SHP77 treated with DMSO at 0.1 percent for 48 hours (cell line): Measurements from ENCODE around the gene MMADHC.
"Not testable (repeated sequence)": the region's sequence is repeated elsewhere in the genome, so short reads cannot be mapped to it uniquely, and the experiment has no call there.

Source experiments
- DNase-seq: peaks from one replicate; lab custom pipeline; 2025; lab: John Stamatoyannopoulos, UW

MMADHC gene

GRCh38 chr2:149595056-149595963, 7.7 kb upstream of the MMADHC start:
- DNase-seq: no peak

- no peak for DNase-seq
Observed at GRCh38 chr2:149594411-149594810, 6.8 kb upstream of the MMADHC start.

GRCh38 chr2:149587950-149588487, 444 bp upstream of the MMADHC start:
- no peak for DNase-seq

GRCh38 chr2:149586898-149587219, 716 bp downstream of the MMADHC start:
- no peak for DNase-seq

- no peak for DNase-seq
Observed at GRCh38 chr2:149586063-149586462, 1.5 kb downstream of the MMADHC start.

- DNase-seq: no peak
Observed at GRCh38 chr2:149585166-149585885, 2.2 kb downstream of the MMADHC start.

GRCh38 chr2:149579972-149580882, 7.3 kb downstream of the MMADHC start:
- no peak for DNase-seq

- no peak for DNase-seq
Observed at GRCh38 chr2:149577269-149577668, 10.3 kb downstream of the MMADHC start.

- no peak for DNase-seq
Observed at GRCh38 chr2:149575752-149576151, 11.8 kb downstream of the MMADHC start.

- DNase-seq: no peak
Observed at GRCh38 chr2:149575277-149575676, 12.3 kb downstream of the MMADHC start.

GRCh38 chr2:149573760-149574159, 13.8 kb downstream of the MMADHC start:
- no peak for DNase-seq

GRCh38 chr2:149572102-149572953, 15.2 kb downstream of the MMADHC start:
- DNase-seq: no peak

- DNase-seq: no peak
Observed at GRCh38 chr2:149568138-149568537, 19.4 kb downstream of the MMADHC start.

GRCh38 chr2:149566652-149567051, 20.9 kb downstream of the MMADHC start:
- no peak for DNase-seq

- not testable (repeated sequence) for DNase-seq
Observed at GRCh38 chr2:149565625-149566024, 21.9 kb downstream of the MMADHC start.

- no peak for DNase-seq
Observed at GRCh38 chr2:149564983-149565382, 22.6 kb downstream of the MMADHC start.

- DNase-seq: no peak
Observed at GRCh38 chr2:149564097-149564496, 23.5 kb downstream of the MMADHC start.

- DNase-seq: no peak
Observed at GRCh38 chr2:149562324-149562723, 25.3 kb downstream of the MMADHC start.

- no peak for DNase-seq
Observed at GRCh38 chr2:149561309-149561926, 26.2 kb downstream of the MMADHC start.

- no peak for DNase-seq
Observed at GRCh38 chr2:149559341-149560068, 28.1 kb downstream of the MMADHC start.
